SH-SY5Y (cell line): ENCODE data around the gene HLA-DOB.

ENCODE experiments used
- GATA2 ChIP-seq: IDR thresholded peaks from 2 replicates; pipeline ENCODE4 v1.6.1; 2011; ENCODE audit warnings: mild to moderate bottlenecking, low read depth, low read length
- GATA3 ChIP-seq: IDR thresholded peaks from 2 replicates; pipeline ENCODE4 v1.6.1; 2011; ENCODE audit warnings: low read depth, mild to moderate bottlenecking, low read length, moderate library complexity

GRCh38 chr6:32855467-32856174 is 38.8 kb upstream of the HLA-DOB start:
- no peak for TF ChIP-seq GATA2
- TF ChIP-seq GATA3: no peak
